ENCODE data around the gene GINS1.
"Not testable (repeated sequence)": the region's sequence is repeated elsewhere in the genome, so short reads cannot be mapped to it uniquely, and the experiment has no call there.

The GINS1 gene

DNA sequence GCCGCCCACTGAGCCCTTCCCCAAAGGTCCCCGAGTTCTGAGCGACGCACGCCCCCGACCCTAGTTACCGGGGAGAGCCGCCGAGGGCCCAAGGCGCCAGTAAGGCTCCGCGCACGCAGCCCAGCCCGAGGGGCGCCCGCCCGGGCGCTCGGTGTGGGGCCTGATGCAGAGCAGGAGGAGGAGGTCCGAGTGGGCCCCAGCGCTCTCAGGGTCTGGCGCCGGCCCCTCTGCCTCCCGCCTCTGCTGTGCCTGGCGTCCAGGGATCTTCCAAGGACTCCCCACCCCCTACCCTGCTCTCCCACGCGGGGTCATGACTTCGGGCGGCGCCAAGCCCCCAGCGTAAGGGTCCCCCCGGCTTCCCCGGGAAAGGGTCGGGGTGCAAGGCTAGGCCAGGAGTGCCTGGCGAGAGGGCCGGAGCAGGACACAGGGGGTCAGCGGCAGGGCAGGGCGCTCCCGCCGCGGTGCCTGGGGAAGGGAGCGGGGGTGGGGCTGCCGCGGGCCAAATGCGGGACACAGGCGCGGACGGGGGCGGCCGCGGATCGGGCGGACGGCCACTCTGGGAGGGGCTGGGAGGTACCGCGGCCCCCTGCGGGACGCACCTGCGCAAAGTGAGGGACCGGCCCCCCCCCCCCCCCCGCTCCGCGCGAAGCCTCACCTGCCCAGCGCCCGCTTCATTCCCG lies 17.5 kb upstream of the GINS1 start:
- peak in 2 of 3 experiments; percentile 11 to 25 for DNase-seq (ENCODE audit: low read depth in 3 of 3)

DNA sequence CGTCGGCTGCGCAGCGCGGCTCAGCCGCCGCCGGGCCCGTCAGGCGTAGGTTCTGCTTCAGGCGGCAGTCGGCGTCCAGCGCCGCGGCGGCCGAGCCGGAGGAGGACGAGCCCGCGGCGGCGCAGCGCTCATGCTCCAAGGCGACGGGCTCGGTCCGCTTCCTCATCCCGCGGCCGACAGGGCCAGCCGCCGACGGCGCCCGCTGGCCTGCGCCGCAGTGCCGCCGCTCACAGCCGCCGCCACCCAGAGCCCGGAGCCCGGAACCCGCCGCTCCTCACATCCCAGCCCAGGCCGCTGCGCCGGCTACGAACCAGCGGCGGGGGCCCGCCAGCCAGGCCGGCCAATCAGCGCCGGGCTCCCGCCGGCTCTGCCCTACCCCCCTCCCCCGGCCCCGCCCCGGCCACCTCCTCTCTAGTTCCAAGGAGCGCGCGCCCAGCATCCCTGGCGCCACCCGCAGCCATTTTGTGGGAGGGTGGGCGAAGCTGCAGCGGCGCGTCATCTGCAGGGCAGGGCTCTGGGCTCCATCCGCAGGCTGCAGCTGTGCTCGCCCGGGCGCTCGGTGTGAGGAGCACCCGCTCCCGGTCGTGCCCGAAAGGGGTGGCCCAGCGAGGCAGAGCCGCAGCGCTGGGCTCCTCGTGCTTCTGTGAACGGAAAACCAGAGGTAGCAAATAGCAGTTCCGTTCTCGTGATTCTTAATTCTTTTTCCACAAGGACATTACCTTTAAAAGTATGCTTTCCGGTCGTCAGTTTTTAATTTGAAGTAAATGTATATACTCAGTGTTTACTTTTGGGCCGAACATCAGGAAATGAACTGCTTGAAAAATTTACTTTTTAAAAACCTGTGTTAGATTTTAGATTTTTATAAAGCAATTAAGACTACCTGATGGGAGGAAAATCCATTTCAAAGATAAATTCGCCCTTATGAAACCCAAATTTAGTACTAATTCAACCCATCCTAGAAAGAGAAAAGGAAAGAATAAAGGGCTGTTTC lies 16.6 kb upstream of the GINS1 start, which contains the start of gene ABHD12:
Gene ABHD12 (minus strand): TSS at position 298 of the 991 bp plus-strand sequence. CDS start 132 bp downstream, at position 166.
- DNase-seq (ENCODE audit: low read depth in 3 of 3) = peak; percentile 88 to 90 (median 89)

DNA sequence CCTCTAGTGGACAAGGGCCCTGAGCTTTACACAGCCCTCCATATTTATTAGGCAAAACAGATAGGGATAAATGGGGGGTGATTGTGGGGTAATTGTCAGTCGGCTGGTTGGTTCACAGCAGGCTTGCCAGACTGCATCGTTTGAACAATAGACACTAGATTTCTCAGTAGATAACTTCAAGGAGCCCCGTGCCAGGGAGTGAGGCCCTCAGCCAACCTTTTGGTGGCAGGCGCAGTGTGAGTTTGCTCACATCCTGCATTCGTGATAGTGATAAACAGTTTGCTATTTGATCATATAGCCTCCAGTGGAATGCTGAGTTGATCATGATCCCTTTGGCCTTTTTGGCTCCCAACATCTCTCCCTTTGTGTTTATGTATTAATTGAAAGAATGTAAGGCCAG lies 13.2 kb upstream of the GINS1 start:
- DNase-seq (ENCODE audit: low read depth in 3 of 3) = no peak

DNA sequence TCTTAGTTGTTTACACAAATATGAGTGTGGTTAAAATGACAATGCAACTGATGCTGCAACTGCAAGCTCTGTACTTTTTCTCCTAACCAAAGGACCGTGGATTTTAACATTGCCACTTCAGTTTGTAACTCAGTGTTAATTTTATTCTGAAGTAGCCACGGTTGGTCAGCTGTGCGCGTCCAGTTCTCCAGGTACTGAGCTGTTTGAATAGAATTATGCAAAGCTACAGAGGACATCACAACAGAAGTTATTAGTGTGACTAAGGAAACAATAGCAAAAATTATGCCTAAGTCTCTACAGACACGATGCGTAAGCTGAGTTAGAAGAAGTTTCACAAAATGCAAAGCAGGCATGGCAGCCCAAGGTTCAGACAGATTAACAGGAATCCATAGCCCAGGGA lies 12.5 kb upstream of the GINS1 start:
- DNase-seq (ENCODE audit: low read depth in 3 of 3) = no peak

DNA sequence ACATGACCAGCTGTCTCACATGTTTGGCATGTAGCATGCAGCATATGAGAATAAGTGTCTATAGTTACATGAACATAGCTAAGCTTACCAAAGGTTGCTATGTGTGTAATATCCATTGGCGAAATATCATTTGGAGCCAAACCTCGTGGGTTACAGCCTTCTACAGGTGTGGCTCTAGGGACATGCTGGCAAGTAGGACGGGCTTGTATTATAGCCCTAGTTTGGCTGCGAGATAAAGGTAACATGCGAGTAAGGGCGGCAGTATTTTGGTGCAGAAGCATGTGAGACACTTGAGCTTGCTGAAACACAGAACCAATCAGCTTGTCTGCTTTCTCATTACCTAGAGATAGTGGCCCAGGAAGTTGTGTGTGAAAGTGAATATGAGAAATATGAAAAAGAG lies 10.4 kb upstream of the GINS1 start:
- DNase-seq (ENCODE audit: low read depth in 3 of 3) = no peak

DNA sequence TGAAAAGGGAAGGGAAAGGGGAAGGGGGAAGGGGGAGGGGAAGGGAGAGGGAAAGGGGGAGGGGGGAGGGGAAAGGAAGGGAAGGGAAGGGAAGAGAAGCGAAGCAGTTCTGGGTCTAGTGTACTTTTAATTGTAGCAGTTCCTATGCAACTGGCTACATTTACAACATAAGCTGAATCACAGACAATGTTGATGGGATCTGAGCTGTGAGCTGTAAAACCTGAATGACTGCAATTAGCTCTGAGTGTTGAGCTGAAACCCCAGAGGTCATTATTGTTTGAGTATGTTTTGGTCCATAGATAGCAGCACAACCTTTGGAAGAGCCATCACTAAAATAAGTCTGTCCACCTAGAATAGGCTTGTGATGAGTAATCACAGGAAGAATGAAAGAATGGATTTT lies 9.7 kb upstream of the GINS1 start:
- no peak for DNase-seq (ENCODE audit: low read depth in 3 of 3)

DNA sequence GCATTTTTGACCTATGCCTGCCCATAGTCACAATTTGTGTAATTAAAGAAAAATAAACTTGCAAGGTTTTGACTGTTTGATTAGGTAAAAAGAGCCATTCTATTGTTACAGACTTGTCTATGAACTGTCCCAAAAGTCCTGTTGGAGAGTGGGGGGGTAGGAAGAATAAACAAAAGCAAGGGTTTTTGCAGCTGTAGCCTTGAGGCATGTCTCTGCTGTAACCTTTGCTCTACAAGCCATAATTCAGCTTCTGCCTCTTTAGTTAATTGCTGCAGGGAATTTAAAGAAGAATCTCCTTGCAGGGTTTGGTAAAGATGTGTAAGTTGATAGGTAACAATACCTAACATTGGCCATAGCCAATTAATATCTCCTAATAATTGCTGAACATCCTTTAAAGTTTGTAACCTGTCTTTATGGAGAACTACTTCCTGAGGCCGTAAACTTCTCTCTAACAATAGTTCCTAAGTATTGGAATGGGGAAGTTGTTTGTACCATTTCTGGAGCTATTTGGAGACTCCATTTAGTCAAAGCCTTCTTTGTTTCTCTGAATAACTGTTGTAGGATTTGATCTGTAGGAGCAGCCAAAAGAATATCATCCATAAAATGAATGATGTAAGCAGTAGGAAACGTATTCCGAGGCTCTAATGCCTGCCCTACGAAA lies 9.0 kb upstream of the GINS1 start:
- DNase-seq (ENCODE audit: low read depth in 3 of 3) = no peak

DNA sequence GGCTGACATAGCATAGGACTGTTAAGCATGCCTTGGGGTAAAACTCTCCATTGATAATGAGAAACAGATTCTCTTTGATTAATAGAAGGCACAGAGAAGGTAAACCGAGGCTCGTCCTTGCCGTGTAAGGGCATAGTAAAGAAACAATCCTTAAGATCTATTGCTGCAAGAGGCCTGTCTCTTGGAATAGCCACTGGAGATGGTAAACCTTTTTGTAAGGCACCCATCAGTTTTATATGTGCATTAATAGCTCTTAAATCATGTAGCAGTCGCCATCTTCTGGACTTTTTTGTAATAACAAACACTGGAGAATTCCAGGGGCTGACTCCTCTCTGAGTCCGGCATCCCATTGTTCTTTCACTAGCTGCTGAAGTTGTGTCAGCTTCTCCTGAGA lies 8.4 kb upstream of the GINS1 start:
- no peak for DNase-seq (ENCODE audit: low read depth in 3 of 3)

DNA sequence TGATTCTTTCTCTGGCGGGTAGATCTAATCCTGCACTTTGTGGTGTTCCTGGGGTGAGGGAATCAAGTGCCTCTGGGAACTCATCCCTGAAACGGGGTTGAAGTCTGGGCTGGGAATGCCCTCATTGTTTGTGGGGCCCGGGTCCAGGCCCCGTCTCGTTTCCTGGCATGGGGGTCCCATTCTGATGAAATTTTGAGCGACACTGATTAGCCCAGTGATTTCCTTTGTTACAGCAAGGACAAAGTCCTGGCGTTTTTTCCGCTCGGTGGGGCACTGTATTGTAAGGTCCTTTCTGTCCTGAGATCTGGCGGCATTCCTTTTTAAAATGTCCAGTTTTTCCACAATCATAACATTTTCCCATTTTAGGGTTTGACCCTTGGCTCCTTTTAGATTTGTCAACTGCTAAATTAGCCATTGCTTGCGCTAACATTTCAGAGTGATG lies 7.2 kb upstream of the GINS1 start:
- DNase-seq (ENCODE audit: low read depth in 3 of 3) = not testable (repeated sequence)

DNA sequence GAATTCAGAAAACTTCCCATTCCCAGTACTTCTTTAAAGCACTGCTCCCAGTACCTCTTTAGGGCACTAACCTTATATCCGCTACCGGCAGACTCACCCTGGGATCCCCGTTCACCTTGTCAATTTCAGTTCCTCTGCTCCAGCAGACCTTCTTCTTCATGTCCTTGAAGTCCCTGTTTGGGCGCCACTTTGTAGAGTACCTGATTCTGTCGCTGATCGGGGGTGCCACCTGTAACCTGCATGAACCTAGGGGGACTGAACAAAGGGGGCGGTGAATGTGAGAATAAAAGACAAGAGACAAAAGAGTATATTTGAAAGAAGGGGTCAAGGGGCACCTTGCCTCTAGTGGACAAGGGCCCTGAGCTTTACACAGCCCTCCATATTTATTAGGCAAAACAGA lies 4.9 kb upstream of the GINS1 start:
- DNase-seq (ENCODE audit: low read depth in 3 of 3) = no peak

DNA sequence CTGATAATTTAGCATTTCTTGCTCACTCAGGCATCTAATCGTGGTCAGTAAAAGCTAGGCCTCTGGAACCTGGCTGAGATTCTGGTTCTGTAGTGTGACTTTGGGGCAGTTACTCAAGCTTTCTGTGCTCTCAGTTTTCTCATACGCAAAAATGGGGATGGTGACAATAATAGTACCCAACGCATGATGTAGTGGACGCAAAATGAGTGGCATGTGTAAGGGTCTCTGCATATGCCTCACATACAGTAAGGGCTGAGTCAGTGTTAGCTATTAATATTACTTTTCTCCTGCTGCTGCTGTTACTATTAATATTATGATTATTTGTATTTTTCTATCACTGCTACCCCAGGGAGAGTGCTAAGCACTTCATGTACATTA lies 686 bp downstream of the GINS1 start:
- no peak for DNase-seq (ENCODE audit: low read depth in 3 of 3)

DNA sequence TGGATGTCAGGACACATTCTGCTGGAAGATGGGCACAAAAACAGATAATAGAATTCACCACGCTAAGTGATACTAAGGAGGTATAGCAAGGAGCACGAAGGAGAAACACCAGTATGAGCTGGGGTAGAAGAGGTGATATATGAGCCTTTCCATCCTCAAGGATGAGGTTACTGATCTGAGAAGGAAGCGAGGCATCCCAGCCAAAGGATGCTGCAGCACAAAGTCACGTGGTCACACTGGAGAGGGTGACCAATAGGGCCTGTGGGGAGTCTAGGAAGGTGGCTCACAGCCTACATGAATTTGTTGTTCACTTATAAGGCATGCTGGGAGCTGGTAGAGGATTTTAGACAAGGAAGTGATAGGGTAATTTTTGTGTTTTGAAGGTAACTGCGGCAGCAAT lies 1.4 kb downstream of the GINS1 start:
- no peak for DNase-seq (ENCODE audit: low read depth in 3 of 3)

DNA sequence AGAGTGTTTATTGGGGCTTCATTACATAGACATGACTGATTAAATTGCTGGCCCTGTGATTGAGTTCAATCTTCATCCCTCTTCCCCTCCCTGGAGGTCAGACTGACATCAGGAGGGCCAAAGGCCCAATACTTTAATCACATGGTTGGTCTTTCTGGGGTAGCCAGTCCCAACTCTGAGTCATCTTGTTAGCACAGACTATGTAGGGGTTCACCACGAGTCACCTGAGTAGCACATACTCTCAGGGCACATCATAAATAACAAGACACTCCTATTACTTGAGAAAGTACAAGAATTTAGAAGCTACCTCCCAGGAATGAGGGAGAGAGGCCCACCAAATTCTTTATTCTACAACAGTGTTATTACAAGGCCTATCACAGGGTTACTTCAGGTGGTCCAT lies 11.3 kb downstream of the GINS1 start:
- DNase-seq (ENCODE audit: low read depth in 3 of 3) = no peak

DNA sequence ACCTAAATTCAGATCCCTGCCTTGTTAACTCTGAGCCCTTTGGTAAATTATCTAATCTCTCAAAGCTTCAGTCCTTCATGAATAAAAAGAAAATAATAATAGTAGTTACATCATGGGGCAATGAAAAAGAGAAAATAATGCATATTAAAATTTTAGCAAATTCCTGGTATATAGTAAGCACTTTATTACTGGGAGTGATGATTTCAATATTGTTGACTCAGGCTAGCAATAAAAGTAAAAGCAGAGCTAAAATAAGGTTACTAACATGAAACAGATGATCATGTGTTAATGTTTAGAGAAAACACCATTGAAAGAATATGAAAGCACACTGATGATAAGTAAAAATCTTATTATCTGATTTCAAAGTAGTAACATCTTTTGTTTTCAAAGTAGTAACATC lies 13.6 kb downstream of the GINS1 start:
- no peak for DNase-seq (ENCODE audit: low read depth in 3 of 3)

DNA sequence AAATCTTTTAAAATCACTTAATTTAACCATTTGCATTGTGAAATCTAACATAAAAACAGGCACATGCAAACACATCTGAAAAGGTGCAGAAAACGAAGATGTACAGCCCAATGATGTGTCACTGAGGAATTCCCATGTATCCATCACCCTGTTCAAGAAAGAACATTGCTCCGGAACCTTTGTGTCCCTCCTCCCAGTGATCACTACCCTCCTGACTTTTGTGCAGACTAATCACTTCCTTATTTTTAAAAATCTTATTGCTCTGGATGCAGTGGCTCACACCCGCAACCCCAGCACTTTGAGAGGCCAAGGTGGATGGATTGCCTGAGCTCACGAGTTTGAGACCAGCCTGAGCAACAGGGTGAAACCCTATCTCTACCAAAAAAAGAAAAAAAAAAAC lies 14.6 kb downstream of the GINS1 start:
- no peak for DNase-seq (ENCODE audit: low read depth in 3 of 3)

DNA sequence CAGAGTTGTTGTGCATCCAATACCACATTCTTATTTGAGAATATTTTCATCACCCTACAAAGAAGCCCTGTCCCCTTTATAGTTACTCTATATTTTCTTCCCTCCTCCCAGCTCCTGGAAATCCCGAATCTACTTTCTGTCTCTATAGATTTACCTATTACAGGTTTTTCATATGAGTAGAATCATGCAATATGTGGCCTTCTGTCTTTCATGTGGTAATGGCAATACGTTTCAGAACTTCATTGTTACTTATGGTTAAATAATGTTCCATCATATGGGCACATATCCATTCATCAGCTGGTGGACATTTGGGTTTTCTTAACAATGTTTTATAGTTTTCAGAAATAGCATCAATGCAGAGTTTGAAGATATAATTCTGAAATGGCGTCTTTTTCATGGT lies 17.1 kb downstream of the GINS1 start:
- DNase-seq (ENCODE audit: low read depth in 3 of 3) = no peak

DNA sequence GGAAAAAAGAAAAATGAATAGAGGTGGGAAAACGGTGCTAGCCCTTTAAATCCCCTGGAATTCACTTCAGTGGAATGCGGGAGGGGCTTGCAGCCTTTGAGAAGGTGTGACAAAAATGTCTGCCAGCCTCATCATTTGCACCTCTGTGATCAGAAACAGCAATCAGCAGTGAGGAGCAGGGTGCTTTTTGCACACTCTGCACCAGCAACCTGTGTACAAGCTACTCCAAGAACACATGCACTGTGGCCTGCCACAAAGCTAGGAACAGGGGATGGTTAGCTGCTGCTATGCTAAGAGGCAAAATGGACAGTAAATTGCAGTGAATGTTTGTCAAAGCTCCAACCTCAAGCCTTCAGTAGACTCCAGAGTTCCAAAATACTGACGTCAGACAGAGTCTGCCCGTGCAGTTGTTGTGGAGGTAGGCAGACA lies 29.7 kb downstream of the GINS1 start:
- no peak for DNase-seq (ENCODE audit: low read depth in 3 of 3)

DNA sequence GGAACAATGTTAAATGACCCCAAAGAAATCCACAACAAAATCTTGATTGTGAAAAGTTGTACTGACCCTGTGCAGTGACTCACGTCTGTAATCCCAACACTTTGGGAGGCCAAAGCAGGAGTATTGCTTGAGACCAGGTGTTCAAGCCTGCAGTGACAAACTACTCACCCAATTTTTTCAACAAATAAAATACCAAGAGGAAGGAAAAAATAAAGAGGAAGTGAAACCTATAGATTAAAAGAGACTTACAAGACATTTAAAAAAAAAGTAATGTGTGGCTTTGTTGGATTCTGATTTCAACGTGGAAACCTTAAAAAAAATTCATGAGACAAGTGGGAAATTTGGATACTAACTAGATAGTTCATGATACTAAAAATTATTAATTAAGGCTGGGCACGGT lies 31.9 kb downstream of the GINS1 start:
- DNase-seq (ENCODE audit: low read depth in 3 of 3) = no peak

DNA sequence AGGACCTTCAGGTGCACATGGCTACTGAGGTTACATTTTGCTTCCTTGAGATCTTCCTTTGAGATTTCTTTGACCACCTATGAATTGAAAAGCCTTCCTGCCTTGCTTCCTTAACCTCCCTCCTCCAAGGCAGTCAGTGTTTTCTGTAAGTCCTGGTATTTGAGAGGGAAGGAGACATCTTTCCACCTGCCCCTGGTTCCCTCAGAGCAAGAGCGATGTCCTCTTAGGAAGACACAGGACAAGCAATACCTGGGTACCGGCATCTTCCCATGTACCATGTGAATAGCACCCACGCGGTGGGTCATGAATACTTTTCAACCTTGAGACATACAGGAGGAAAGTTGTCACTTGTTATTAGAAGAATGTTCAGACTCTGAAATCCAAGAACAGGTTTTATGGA lies 37.1 kb downstream of the GINS1 start:
- DNase-seq (ENCODE audit: low read depth in 3 of 3) = no peak

DNA sequence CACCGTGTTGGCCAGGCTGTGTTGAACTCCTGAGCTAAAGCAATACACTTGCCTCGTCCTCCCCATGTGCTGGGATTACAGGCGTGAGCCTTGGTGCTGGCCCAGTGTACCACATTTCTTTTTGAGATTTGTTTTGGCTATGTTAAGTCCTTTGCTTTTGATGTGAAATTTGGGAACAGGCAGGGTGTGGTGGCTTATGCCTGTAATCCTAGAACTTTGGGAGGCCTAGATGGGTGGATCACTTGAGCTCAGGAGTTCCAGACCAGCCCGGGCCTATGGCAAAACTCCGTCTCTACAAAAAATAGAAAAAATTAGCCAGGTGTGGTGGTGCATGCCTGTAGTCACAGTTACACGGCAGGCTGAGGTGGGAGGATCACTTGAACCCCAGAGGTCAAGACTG lies 40.2 kb downstream of the GINS1 start:
- DNase-seq (ENCODE audit: low read depth in 3 of 3) = no peak

DNA sequence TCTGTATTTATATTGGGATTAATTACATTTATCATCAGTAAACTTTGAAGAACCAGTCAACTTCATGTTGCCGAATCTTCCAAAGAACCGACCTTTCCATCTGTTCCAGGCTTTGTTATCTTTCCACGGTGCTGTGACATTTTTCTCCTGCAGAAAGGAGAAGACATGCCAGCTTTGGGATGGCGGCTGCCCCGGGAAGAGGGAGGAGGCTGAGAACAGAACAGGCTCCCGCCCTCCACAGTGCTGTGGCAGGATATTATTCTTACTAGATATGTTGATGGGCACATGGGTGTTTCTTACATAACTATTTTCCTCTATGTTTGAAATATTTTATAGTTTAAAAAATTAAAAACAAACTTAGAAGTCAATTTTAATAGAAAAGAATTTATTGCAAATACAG lies 44.9 kb downstream of the GINS1 start:
- DNase-seq (ENCODE audit: low read depth in 3 of 3) = no peak

DNA sequence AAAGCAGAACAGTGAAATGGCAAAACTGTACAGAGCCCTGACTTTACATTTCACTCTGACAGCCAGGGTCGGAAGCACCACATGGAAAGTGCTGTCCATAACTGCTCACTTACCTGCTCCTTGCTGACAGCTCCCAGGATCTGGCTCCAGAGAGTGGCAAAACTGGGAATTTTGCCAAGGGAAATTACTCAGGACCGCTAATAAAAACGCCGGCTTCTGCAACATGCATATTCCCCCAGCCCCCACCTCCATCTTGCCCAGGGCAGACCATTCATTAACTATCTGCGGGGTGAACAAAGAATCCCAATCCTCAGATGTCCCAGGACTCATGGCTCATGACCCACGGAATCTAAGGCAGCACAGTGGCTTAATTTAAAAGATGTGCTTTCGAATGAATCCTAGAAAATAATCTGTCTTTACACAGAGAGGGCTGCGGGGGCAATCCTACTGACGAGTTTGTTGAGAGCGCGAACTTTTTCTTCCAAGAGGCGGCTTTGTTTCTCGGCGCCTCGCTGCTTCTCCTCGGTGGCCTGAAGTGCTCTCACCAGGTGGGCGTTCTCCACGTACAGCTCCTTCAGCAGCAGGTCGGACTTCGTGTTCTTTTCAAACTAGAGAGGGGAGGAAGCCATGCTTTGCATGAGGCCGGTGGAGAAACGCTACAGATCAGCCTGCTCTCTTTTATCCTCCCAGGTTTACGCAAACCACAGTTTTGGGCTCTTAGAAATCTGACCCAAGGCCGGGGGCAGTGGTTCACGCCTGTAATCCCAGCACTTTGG lies 45.8 kb downstream of the GINS1 start:
- no peak for DNase-seq (ENCODE audit: low read depth in 3 of 3)
